ENCODE results near the gene NT5DC3.

The NT5DC3 gene

DNA sequence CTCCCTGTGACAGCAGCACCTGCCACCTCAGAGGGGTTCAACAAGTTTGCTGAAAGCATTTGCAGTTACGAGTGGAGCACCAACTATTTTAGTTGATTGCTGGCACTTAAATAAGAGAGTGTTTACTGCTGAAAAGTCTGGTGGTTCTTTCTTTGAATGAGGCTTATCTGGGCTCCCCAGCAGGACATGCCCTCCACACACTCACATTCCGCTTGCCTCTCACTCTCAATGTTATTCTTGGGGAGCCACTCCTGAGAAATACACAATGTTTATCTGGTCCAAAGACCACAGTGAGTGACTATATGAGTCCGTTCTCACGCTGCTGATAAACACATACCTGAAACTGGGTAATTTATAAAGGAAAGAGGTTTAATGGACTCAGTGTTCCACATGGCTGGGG lies 31.9 kb downstream of the NT5DC3 start:
- DNase-seq (ENCODE audit: low read depth): no peak

DNA sequence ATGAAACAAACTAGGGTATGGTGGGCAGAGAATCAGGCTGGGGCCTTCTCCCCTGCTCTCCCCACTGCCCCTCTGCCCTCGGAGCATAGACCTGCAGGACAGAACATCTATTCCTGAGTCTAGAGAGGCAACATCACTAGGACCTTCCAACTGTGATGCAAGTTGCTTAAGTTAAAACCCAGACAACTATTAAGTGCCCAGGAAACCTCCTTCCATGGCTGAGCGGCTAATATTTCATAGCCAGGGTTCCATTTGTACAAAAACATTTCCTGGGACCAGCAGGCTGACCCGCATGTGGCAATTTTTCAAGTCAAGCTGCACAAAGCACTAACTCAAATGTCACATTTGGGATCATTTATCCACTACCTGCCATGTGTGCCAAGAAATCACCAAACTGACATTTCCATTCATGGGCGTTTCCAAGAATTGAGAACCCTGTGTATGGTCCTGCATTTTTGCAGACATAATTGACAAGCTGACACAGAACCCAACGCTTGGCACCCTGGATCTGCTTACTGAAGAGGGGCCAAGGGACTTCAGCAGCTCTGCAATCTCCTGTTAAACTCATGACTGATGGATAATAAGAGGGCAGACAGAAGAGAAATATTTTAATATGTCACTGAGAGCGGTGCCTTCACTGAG lies 32.7 kb downstream of the NT5DC3 start:
- DNase-seq (ENCODE audit: low read depth): no peak

DNA sequence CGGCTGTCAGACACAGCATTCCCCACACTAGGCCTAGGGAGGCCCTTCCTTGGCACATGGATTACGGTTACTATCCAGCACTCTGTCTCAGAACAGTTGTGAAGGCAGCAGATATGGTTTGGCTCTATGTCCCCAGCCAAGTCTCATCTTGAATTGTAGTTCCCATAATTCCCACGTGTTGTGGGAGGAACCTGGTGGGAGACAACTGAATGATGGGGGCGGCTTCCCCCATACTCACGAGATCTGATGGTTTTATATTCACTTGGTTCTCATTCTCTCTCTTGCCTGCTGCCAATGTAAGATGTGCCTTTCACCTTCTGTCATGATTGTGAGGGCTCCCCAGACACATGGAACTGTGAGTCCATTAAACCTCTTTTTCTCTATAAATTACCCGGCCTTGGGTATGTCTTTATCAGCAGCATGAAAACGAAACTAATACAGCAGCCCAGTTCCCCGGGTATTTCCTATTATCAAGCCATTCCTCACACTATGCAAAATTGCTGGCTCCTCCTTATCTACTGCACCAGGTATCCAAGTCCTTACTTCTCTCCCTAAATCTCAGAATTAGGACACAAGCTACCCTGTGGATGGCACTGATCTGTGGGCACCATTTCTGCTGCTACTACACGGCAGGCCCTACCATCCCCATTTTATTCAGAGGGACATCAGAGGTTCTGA lies 33.3 kb downstream of the NT5DC3 start:
- DNase-seq (ENCODE audit: low read depth): no peak

DNA sequence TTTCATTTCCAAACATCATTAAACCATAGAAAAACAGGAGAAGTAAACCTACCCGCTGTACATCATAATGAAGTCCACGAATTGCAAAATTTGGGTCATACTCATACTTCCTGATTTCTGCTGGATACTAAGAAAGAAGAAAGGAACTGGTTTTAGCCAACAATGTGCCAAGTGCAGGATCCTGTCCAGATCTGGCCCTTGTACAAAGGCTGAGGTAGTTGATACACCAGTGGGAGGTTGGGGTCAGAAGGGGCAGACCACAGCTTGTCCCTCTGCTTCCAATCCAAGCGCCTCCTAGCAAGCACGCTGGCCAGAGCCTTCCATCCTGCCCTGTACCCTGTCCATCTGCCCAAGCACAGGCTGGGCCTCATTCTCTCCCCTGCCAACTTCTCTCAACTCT lies 34.2 kb downstream of the NT5DC3 start:
- no peak for DNase-seq (ENCODE audit: low read depth)

DNA sequence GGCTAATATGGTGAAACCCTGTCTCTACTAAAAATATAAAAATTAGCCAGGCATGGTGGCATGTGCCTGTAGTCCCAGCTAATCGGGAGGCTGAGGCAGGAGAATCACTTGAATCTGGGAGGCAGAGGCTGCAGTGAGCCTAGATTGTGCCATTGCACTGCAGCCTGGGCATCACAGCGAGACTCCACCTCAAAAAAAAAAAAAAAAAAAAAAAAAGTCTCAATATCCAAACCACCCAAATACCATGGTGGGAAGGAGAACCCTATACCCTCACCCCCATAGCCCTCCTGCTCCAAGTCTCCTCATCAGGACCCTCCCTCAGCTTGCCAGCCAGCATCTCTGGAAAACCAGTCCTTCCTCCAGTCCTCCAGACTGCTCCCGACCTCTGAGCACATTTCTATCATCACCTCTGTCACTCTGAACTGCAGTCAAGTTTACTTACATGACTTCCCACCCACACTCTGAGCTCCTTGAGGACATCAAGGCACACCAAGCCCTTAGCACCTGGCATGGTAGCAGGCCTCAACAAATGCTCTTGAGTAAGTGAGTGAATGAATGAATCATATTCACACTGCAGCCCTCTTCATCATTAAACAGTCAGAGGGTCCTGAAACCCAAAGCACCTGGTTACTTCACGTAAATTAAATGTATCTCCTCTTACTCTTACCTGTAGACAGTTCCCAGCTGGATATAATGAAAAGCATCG lies 35.2 kb downstream of the NT5DC3 start:
- DNase-seq (ENCODE audit: low read depth): no peak

DNA sequence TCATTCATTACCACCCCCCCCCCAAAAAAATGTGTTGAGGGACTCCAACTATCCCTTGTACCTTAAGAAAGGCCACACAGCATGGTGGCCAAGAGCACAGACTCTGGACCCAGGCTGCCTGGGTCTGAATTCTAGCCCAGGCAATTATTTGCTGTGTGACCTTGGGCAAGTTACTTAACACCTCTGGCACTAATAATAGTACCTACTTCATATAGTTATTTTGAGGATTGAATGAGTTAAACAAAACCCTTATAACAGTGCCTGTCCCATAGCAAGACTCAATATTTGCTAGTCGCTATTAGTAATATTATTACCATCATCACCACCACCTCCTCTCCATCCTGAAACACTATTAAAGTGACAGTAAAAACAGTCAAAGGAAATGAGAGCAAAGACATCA lies 37.2 kb downstream of the NT5DC3 start:
- DNase-seq (ENCODE audit: low read depth): no peak

DNA sequence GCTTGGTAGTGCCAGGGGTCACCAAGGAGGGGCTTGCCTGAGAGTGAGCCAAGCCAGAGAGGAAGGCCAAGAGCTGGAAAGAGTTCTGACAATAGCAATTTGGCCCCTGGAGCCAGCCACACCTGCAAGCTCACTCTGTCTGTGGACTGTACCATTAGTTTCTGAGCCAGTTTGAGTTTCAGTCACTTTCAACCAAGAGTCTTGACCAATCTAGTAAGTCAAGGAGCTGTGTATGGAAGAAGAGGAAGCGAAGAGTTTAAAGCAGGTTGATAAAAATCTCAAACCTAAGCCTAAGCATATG lies 38.5 kb downstream of the NT5DC3 start:
- DNase-seq (ENCODE audit: low read depth): no peak

DNA sequence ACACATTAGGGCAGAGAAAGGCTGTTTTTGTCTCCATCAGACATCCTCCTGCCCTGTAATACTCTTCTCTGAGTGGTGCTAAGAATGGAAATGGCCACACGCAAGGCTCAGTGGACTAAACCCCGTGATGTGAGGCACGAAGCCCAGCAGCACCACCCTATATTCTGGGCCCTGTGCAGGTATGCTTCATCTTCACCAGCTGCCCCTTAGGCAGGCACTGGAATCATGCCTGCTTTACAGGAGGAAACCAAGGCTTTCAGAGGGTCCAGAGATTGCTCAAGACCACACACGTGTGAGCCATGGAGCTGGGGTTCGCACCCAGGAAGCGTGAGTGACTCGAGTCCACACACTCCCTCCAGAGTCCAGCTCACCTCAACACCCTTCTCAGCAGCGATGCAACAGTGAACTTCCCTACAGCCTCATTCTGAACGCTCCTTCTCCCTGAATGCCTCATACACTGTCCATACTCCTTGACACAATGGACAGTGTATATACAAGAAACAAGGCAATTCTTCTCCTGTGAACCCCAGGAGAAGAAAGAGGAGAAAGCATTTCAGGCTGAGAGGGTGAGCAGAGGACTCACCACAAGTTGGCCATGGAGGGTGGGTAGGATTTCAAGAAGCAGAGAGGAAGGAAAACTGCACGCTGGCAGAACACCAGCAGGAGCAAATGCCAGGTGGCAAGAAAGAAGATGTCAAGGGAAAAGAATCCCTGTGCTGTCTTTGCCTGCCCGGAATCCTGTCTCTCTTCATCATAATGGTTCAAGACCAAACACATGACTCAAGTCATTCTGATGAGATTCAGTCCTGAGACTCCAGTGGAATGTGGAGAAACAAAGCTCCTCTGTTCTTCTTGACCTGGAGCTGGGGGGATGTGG lies 39.1 kb downstream of the NT5DC3 start:
- DNase-seq (ENCODE audit: low read depth): no peak

DNA sequence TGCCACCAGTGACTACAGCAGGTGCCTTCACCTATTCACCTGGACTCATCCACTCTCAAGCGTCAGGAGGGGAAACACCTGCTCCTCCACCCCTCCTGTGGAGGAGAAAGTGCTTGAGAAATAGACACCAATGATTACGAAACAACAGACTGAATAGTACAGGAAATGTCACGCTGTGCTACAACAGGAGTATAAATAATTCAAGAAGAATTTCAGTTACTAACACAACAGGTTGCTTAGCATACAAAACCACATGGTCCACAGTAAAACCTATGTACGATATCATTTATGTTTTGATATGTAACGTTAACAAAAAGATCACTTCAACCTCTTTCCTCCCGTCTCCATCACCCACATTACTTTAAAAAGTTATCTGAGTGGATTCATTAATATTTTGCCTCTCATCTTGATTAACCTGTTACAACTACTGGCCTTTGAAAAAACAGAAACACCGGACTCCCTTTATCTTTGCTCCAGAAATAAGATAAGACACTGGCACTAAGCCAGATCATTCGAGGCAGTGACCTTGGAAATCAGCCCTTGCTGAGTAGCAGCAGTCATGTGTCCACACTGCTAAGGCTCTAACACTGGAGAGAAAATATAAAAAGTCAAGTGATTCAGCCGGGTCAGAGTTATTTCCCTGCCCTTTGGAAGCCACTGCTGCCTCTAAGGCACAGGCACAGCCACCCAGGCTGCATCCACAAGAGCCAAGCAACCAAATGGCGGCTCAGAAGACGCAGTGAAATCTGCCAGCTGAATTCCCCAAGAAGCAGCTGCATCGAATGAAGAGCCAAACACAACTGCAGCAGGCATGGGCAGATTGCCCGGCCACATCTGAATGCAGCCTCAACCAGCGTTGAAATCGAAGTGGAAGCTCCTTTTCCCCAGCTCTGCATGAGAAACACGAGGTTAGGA lies 40.9 kb downstream of the NT5DC3 start:
- DNase-seq (ENCODE audit: low read depth): no peak

DNA sequence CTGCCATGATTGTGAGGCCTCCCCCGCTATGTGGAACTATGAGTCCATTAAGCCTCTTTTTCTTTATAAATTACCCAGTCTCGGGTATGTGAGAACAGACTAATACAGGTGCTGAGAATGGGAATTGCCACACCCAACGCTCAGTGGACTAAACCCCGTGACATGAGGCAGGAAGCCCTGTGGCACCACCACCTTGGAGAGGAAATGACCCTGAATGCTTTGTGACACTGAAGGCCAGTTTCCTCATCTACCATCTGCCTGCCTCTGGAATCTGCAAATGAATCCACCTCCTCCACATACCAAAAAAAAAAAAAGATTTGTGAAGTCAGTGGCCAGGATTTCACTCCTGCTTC lies 41.6 kb downstream of the NT5DC3 start:
- no peak for DNase-seq (ENCODE audit: low read depth)

DNA sequence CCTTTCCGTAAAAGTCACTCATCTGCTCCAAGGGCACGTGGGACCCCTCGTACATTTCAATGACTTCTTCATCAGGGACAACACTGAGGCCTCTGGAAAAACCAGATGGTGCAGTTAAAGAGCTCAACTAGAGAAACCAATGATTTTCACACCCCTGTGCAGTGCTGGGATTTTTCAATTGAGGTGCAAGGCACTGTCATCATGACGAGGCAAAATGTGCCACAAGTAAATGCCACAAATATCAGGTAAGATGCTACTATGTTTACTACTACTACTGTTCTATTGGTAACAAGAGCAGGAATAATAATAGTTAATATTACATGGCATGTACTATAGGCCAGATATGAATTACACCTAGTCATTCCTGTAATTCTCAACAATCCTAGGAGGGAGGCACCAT lies 42.4 kb downstream of the NT5DC3 start:
- no peak for DNase-seq (ENCODE audit: low read depth)

DNA sequence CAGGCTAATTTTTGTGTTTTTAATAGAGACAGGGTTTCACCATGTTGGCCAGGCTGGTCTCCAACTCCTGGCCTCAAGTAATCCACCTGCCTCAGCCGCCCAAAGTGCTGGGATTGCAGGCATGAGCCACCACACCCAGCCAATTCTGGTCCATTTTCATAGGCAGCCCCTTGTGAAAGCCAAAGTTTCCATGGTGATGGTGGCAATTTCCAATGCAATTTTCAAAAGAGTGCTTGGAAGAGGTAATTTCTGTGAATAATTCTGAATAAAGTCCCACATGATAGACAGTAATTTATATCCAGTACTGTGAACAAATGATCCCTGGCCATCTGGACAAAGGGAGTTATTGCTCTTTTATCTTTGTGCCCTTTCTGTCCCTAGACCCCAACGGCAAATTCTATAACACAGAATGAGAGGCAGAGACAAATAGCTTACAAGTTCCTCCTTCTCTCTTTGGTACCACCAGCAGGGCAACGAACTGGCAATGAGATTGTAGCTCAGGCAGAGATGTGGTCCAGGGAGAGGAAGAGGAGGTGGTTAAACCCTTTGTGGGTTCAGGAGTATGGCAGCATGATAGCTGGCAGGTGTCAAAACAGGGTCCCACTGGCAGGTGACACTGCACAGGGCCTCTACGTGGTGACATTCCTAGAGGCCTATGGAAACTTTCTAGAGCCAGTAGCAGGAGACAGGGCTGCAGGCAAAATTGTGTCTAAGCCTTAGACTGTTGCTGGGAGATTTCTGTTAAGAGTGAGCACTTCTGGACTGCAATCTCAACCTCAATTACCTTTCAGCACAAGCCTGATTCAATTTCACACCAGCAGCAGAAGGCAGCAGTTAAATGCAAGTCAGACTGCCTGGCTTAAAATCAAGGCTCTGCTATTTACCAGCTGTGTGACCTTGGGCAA lies 46.5 kb downstream of the NT5DC3 start:
- DNase-seq (ENCODE audit: low read depth): no peak

DNA sequence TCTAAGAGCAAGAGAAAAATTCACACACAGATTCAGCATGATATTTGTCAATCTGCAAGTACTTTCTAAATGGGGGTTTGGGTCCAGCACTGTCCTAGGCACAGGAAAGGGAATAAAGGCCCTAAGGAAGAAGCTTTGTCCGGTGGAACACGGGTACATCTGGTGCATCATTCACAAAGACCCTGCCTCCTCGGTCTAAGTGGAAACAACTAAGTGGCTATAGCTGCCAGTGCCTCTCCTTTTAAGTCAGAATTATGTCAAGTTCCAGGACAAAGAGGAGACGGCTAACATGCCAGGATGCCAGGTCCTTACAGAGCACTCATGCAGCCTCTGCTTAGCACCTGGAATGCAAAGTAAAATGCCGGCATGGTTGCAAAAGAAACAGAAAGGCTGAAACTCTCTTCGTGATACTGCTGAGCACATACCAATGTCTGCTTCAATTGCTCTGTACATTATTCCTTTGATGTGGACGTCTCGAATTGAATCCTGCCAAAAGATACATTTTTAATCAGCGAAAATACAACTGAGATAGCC lies 47.5 kb downstream of the NT5DC3 start:
- DNase-seq (ENCODE audit: low read depth): no peak

DNA sequence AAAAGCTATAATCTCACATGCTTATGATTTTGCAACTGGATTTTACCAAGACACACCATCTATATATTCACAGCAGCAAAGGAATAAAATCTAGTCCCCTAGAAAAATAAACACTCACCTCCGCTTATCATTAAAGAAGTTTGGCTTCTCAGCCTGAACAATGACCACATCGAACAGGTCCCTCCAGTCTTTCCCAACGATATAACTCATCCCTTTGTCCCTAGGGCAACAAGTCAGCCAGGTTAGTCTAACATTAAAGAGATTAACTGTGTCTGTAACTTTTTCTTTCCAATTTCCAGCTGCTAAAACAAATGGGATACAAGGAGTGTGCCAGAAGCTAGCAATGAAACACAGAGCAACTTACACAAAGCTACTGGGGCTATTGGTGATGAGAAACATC lies 48.0 kb downstream of the NT5DC3 start:
- DNase-seq (ENCODE audit: low read depth): no peak

DNA sequence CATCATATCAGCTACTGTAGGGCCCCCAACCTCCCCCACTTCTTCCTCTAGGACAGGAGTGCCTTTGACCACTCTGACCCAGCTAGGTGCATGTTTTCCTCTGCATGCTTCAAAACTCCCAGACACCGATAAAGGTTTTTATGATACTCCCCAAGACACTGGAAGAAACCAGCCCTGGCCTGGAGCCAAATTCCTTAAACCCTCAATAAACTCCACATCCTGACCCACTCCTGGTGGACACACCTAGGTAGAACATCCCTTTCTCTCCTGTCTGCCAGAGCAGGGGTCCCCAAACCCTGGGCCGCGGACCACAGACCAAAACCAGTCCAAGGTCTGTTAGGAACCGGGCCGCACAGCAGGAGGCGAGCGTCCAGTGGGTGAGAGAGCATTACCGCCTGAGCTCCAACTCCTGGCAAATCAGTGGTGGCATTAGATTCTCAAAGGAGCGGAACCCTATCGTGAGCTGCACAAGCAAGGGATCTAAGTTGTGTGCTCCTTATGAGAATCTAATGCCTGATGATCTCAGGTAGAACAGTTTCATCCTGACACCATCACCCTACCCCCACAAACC lies 49.6 kb downstream of the NT5DC3 start:
- DNase-seq (ENCODE audit: low read depth): no peak

DNA sequence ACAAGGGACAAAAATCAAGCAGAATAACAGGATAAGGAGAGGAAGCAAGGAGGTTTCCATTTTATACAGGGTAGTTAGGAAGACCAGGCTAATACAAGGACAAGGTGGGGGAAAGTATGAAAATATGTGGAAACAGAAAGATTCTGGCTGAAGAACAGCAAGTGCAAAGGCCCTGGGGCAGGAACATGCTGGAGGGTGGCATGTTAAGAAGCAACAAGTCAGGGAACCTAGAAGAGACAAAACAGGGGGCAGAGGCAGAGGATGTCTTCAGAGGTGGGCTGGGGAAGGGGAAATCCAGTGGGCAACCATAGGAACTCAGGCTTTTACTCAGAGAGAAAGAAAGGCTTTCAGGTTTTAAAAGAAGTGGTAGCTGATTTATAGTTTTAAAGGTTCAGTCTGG lies 54.8 kb downstream of the NT5DC3 start:
- DNase-seq (ENCODE audit: low read depth): no peak

DNA sequence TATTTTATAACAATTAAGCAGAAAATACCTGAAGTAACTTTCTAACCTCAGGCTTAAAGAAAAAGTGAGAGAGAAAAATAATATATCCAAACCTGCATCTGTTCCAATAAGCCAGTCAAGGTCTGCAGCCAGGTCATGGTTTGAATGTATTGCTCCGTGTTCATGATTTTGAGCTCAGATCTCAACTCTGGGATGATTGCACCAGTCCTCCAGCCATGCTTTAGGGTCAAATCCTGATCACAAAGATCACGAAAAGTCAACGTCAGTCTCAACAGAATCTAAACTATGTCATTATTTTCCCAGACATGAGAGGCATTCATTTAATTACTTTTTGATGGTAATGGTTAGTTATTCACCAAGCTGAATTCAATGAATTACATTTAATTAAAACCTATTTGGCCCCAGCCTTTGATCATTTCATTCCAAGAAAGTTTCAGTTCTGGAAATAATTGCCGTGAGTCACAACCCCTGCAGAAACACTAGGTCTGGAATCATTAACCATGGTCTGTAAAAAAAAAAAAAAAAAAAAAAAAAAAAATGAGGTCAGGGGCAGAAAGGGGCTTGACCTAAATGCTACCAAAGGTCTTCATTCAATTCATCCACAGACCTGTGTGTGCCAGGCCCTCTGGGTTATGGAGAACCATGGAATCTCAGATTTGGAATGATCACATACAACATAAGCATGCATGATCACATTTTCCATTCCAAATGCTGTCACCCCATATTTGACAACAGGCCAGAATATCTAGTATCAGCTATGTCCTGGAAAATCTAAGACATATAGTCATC lies 55.6 kb downstream of the NT5DC3 start:
- no peak for DNase-seq (ENCODE audit: low read depth)

DNA sequence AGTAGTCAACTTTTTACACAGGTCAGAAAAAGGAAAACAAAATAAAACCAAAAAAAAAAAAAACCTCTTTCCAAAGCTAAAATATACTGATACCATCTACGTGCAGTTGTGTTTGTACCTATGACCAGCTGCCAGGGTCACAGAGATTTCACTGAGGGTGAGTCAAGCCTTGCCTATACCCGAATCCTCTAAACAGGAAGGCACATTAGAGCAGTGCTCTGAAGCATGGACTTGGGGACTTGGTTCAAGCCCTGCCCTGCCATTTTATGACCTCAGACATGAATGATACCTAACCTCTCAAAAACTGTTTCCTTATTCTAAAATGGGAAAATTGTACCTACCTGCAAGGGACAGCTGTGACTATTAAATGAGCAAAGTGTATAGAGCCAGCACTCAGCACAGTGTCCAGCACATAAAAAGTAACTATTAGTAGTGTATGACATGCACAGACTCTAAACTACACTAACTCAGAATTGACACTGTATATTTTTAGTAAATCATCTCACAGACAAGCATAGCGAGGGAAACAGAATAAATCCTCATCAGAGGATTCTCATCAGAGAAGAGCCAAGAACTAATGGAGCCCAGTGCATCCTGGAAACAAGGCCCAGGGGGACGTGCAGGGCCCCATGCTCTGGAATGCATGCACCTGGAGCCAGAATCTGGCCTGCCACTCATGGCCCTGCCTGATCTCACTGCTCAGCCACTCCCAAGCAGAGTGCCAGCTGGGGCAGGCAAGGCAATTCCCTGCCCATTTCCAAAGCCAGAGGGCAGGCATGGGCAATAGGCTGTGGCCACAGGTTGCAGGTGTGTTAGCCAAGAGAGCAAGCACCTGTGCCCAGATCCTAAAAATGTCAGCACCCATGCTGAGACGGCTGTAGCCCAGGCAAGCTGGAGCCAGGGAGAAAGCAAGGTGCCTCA lies 57.0 kb downstream of the NT5DC3 start:
- DNase-seq (ENCODE audit: low read depth): no peak
